ENCODE measurements around the gene HDAC6.

DNA sequence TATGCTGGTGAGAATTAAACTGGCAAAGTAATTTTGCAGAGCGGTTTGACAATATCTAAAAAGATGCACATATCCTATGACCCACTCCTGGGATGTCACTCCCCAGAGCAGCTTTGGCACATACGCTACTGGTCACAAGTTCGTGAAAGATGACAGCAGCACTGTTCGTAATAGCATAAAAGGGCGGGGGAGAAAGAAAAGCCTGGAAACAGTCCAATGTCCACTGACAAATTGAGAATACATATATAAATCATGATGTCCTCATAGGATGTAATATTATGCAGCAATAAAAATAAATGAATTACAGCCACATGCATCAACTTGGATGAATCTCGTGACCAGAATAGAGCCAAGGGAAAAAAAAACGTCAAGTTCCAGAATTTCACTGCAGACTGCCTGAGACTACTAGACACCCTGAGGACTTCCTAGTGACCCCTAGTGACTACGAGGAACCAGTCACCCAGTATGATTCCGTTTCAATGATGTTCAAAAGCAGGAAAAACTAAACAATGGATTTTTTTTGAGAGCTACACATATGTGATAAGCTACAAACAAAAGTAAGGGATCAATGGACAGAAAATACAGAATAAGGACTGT, 31.8 kb downstream of the HDAC6 start:
- TF ChIP-seq CTCF (IDR thresholded peaks at IDR 0.05) (no peak), POLR2A (IDR thresholded peaks at IDR 0.05; ENCODE audit: low read depth) (no peak)
